GM21360 (cell line): ENCODE data around the gene KDM8.
A peak's percentile ranks its signal among the peaks of the same experiment; 100 is the strongest.
"Not testable (repeated sequence)": the region's sequence is repeated elsewhere in the genome, so short reads cannot be mapped to it uniquely, and the experiment has no call there.

Experiments used
- ATAC-seq: cut with Tn5 transposase; IDR thresholded peaks from one replicate; pipeline ENCODE4 v1.9.1; 2021; ENCODE audit warnings: mild to moderate bottlenecking, moderate library complexity; ENCODE audit not compliant: unreplicated experiment

The KDM8 gene

DNA sequence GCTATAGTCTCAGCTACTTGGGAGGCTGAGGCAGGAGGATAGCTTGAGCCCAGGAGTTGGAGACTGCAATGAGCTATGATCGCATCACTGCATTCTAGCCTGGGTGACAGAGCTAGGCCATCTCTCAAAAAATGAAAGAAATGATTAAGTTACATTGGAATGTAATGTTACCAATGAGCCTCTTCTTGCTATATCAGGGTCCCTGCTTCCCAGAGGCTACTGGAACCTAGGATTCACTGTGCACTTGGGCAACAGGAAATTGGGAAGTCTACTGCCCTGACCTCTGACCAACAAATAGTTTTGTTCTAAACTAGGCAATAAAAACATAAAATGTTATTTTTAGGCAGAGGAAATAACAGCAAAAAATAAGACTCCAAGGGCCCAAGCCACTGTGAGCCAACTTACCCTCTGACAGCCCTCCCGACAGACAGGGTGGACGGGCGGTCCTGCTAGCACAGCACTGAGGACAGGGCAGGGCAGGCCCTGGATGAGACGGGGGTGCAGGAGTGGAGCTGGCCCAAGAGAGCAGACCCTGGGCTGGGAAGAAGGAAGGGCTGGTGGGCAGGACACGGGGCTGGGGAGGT, 37.7 kb downstream of the KDM8 start:
- no peak for ATAC-seq

DNA sequence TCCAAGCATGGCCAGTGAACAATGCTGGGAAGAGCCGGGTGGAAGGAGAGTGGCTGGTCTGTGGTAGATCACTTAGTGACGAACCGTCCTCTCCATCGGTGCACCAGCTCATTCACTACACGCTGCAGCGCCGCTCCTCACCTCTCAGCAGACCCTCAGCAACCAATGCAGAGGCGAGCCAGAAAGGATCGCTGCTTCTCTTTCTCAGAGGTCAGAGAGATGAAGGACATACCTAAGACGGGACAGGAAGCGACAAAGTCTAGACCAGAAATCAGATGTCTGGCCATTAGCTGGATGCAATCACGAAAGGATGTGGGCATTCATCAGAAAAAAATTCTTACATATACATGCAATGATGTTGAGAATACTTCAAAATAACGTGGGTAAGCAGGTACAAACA, 38.3 kb downstream of the KDM8 start:
- no peak for ATAC-seq

- no peak for ATAC-seq
Measured at GRCh38 chr16:27242398-27242797, 39.1 kb downstream of the KDM8 start.

DNA sequence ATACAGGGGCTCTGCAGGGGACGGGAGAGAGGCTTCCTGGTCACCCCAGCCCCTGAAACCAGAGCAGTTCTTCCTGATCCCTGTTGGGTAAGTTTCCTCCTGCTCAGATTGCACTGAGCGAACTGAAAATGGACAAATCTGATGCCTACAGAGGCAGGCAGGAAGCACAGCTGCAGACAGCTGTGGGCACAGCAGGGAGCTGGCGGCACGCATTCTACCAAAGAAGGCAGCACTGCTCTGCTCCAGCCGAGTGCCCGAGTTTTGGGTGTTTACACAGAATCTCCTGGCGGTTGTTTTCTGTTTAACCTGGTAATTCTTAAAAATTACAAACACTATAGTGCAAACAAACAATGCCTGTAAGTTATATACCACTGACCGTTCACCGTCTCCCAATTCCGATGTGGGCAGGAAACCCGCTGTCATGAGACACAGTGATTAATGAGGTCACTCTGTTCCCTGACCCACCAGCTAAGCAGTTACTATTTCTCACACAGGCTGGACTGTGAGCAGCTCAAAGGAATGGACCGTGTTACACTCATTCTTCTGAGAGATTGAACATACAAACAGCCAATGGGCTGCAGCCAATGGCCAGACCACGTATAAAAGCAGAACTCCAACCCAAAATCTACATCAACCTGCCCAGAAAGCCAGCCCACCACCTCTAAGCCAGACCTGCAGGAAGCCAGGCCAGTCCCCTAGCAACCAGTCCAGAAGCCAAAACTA, 39.7 kb downstream of the KDM8 start:
- ATAC-seq: no peak

GRCh38 chr16:27243725-27244362, 40.5 kb downstream of the KDM8 start:
- ATAC-seq: no peak

GRCh38 chr16:27244363-27244755, 41.0 kb downstream of the KDM8 start:
- no peak for ATAC-seq

- no peak for ATAC-seq
Measured at GRCh38 chr16:27245276-27246172, 42.2 kb downstream of the KDM8 start.

DNA sequence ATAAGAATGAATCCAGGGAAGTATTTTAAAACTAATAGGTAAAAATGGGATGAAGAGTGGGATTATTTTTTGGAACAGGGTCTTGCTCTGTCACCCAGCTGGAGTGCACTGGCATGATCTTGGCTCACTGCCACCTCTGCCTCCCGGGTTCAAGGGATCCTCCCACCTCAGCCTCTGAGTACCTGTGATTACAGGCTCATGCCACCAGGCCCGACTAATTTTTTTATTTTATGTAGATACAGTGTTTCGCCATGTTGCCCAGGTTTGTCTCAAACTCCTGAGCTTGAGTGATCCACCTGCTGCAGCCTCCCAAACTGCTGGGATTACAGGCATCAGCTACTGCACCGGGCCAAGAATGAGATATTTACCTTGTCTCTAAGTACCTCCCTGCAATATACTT, 43.1 kb downstream of the KDM8 start:
- ATAC-seq: no peak

DNA sequence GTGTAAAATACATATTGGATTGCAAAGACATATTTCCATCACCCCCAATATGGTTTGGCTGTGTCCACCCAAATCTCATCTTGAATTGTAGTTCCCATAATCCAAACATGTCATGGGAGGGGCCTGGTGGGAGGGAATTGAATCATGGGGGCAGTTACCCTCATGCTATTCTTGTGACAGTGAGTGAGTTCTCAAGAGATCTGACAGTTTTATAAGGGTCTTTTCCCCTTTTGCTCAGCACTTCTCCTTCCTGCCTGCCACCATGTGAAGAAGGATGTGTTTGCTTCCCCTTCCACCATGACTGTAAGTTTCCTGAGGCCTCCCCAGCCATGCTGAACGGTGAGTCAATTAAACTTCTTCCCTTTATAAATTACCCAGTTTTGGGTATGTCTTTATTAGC, 43.8 kb downstream of the KDM8 start:
- ATAC-seq: not testable (repeated sequence)

- no peak for ATAC-seq
Measured at GRCh38 chr16:27248036-27248435, 44.7 kb downstream of the KDM8 start.

GRCh38 chr16:27248886-27249285, 45.6 kb downstream of the KDM8 start:
- ATAC-seq: not testable (repeated sequence)

DNA sequence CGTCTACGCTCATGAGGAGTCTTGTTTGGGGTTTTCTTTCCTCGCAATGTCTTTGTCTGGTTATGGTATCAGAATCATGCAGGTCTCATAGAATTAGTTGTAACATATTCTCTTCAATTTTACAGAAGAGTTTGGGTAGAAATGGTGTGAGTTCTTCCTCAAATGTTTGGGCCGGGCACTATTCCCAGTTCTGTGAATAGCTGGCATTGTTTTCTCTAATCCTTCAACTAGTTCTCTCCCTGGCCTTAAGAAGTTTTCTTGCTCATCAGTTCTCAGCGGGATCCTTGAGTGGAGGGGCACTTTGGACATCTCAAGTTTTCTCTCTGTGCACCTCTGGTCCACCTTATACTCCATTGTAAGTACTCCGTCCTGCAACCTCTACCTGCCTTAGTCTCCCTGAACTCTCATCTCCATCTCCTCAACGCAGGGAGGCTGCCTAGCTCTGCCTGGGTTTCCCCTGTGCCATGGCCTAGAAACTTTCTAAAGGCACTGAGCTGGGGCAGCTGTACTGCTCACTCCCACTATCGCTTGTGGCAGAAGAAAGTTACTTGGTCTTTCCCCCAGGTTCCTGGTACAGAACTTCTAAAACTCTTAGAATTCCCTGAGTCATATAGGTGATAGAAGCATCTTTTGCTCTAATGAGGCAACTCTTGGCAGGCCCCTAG, 48.3 kb downstream of the KDM8 start:
- ATAC-seq: no peak

DNA sequence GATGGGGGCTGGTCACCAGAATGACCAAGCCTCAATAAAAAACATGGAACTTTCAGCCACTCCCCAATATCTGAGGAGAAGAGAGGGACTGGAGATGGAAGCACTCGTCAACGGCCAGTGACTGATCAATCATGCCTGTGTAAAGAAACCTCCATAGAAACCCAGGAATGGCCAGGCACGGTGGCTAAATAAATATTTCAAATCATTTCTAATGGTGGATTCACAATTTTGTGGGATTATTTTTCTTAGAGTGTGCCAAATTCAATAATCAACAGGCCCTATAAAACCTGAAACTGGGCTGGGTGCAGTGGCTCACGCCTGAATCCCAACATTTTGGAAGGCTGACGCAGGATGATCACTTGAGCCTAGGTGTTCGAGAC, 48.9 kb downstream of the KDM8 start:
- ATAC-seq: no peak

- no peak for ATAC-seq
Measured at GRCh38 chr16:27253526-27253930, 50.2 kb downstream of the KDM8 start.

- peak; percentile 76 for ATAC-seq
Measured at GRCh38 chr16:27254262-27254811, 51.0 kb downstream of the KDM8 start.

DNA sequence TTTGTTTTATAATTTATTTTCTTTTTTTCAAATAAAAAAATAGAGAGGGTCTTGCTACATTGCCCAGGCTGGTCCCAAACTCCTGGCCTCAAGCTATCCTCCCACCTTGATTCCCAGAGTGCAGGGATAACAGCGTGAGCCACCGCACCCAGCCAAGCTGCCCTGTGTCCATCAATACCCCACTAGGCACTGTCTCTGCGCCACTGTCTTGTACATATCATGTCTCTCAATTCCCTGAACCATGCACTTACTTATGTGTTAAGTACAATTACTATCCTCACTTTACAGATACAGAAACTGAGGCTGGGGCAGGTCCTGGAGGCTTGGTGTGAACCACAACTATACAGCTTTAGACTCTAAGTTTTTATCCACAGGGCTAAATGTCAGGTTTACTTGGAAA, 53.5 kb downstream of the KDM8 start:
- no peak for ATAC-seq

- no peak for ATAC-seq
Measured at GRCh38 chr16:27257271-27257670, 53.9 kb downstream of the KDM8 start.

- ATAC-seq: no peak
Measured at GRCh38 chr16:27258241-27258734, 55.0 kb downstream of the KDM8 start.

DNA sequence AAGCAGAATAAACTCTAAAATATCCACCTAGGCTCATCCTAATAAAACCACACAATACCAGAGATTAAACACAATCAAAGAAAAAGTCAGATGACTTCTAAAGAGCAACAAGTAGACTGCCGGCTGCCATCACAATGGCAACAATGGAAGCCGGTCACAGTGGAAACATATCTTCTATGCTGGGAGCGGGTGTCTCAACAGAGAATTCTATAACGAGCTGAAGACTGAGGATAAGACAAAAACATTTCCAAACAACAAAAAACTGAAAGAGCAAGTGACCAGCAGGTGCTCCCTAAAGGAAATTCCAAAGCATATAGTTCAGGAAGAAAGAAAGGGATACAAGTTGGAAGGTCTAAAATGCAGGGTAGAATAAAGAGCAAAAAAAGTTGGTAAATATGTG, 56.4 kb downstream of the KDM8 start:
- ATAC-seq: no peak

DNA sequence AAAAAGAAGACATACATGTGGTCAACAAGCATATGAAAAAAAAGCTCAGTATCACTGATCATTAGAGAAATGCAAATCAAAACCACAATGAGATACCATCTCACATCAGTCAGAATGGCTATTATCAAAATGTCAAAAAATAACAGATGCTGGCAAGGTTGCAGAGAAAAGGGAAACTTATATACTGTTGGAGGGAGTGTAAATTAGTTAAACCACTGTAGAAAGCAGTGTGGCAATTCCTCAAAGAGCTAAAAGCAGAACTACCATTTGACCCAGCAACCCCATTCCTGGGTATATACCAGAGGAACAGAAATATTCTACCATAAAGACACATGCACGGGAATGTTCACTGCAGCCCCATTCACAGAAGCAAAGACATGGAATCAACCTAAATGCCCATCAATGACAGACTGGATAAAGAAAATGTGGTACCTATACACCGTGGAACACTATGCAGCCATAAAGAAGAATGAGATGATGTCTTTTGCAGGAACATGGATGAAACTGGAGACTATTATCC, 59.6 kb downstream of the KDM8 start:
- not testable (repeated sequence) for ATAC-seq
